Testis (tissue), 2 donors: ENCODE data around the gene EXD3.

Experiments
- POLR2A ChIP-seq: fragments of 450-650 bp; IDR thresholded peaks from one replicate; pipeline ENCODE4 v1.6.1; 2017; ENCODE audit warnings: antibody characterized with exemption, mild to moderate bottlenecking, moderate library complexity
- TF ChIP-seq, protein P1 (sequence below), 3 experiments: fragments of 450-650 bp in 2 of 3; fragments of 200-600 bp in 1 of 3; sonication (generic) in 1 of 3; IDR thresholded peaks; one replicate each; pipeline ENCODE4 v1.5.1; 2016 to 2019; ENCODE audit warnings: antibody characterized with exemption in 3 of 3, mild to moderate bottlenecking in 2 of 3, moderate library complexity in 1 of 3

- no peak for TF ChIP-seq POLR2A
- TF ChIP-seq, protein P1, sequence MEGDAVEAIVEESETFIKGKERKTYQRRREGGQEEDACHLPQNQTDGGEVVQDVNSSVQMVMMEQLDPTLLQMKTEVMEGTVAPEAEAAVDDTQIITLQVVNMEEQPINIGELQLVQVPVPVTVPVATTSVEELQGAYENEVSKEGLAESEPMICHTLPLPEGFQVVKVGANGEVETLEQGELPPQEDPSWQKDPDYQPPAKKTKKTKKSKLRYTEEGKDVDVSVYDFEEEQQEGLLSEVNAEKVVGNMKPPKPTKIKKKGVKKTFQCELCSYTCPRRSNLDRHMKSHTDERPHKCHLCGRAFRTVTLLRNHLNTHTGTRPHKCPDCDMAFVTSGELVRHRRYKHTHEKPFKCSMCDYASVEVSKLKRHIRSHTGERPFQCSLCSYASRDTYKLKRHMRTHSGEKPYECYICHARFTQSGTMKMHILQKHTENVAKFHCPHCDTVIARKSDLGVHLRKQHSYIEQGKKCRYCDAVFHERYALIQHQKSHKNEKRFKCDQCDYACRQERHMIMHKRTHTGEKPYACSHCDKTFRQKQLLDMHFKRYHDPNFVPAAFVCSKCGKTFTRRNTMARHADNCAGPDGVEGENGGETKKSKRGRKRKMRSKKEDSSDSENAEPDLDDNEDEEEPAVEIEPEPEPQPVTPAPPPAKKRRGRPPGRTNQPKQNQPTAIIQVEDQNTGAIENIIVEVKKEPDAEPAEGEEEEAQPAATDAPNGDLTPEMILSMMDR (IDR thresholded peaks at IDR 0.05): no peak
Observed at GRCh38 chr9:137312852-137313325, 110.1 kb downstream of the EXD3 start.
